Stimulated activated CD4-positive, alpha-beta T cell treated with anti-CD3 and anti-CD28 coated beads, Interleukin-1b, Interleukin-23, amount 100 ng/mL, for 48 hours (primary cell): ENCODE results near the gene EN2.
"Not testable (repeated sequence)": the region's sequence is repeated elsewhere in the genome, so short reads cannot be mapped to it uniquely, and the experiment has no call there.

Experiments used
- DNase-seq: peaks from one replicate; pipeline ENCODE4 v3.0.0-alpha.2; 2020

EN2 gene

DNA sequence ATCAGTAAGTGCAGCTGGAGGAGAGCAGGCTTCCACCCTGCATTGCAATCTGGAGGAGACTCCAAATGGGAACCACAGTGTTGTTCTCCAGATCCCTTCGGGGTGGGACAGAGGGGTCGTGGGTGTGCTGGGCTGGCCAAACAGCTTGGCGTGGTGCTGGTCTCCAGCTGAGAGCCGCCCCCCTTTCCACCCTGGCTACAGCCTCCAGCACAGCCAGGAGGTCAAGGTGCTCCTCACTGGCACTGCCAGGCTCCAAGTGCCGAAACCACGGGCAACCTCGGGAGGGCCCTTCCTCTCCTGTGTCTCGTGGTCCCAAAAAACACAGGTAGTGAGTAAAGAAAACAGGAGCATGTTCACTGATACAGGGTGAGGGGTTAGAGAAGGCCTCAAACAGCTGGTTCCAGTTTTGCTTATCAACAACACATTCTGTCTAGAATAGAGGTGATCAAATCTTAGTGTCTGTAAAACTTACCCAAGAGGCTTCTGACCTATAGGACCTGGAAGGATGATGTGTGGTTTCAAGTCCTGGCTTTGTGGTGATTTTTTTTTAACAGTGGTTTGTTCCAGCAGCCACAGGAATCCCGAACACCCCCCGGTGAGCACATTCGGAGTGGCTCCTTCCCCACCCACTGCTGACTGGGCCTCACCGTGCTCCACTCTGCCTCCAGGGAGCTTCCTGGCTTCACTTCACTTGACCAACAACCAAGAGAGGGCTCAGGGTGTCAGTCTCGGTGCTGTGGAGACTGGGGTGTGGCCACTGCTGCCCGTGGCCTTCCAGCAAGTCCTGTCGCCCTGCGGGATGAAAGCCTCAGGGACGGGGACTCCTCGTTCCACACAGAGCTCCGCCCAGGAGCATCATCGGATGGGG is 31.2 kb upstream of the EN2 start:
- DNase-seq: no peak

- DNase-seq: no peak
Measured at GRCh38 chr7:155427411-155428038, 30.4 kb upstream of the EN2 start.

GRCh38 chr7:155428171-155428834 is 29.6 kb upstream of the EN2 start:
- no peak for DNase-seq

GRCh38 chr7:155429651-155430050 is 28.3 kb upstream of the EN2 start:
- no peak for DNase-seq

DNA sequence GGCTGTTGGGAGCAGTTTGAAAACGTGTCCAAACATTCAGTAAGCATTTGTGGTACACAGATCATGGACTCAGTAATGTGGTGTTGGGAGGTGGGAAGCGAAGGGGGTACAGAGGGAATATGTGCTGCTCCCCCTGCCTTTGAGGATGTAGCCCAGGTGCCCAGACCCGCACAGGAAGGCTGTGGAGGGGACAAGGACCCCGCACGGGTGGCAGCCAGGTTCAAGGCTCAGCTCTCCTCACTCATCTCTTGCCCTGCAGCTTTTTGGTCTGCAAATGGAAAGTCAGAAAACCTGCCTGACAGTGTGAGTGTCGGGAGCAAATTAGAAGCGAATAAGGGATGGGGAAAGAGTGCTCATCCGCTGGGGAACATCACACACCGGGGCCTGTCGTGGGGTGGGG is 27.3 kb upstream of the EN2 start:
- DNase-seq: no peak

GRCh38 chr7:155431231-155431630 is 26.7 kb upstream of the EN2 start:
- DNase-seq: no peak

GRCh38 chr7:155431711-155432110 is 26.2 kb upstream of the EN2 start:
- DNase-seq: no peak

GRCh38 chr7:155435110-155435509 is 22.8 kb upstream of the EN2 start:
- DNase-seq: no peak

- DNase-seq: no peak
Measured at GRCh38 chr7:155437836-155438235, 20.1 kb upstream of the EN2 start.

- DNase-seq: no peak
Measured at GRCh38 chr7:155438777-155439176, 19.2 kb upstream of the EN2 start.

DNA sequence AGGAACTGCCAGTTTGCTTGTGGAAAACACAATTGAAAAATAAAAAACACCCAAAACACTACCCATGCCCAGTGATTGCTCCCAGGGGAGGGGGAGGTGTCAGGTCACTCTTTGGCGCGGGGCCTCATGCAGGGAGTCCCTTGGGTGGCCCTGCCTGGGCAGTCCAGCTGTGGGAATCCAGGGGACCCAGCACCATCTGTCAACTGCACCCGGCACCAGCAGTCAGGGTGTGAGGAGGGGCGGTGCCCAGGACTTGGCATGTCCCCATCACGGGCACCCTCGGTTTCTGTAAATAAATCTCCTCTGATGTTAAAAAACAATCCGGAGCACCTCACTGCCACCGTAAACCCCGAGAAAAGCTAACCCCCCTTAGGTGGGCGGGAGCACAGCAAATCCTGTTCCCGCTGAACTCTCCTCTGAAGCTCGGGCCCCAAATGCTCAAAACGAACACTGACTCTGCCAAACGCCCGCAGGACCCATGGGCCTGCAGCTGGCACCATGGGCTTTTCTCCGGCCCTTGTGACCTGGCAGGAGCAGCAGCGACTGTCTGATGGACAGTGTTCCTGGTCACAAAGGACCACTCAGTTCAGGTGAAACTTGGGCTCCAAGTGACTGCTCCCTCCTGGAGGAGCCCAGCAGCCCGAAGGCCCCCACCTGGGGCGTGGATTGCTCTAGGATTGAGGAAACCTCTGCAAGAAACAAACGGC is 18.5 kb upstream of the EN2 start:
- no peak for DNase-seq

DNA sequence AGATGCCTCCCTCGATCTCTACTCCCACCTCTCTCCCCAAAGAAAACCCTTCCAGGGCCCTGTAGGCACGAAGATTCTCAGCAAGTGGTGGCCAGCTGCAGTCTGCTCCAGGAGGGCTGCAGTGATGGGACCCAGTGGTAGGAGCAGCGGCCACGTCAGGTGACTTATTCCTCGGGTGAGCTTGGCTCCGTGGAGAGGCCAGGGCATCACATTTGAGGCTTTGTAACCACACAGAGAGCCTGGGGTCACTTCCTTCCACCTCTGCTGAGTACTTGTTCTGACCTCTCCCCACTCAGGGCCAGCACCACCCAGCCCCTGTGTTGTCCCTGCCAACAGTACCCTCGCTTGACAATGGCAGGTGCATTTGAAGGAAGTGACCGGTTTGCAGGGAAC is 17.9 kb upstream of the EN2 start:
- DNase-seq: no peak

DNA sequence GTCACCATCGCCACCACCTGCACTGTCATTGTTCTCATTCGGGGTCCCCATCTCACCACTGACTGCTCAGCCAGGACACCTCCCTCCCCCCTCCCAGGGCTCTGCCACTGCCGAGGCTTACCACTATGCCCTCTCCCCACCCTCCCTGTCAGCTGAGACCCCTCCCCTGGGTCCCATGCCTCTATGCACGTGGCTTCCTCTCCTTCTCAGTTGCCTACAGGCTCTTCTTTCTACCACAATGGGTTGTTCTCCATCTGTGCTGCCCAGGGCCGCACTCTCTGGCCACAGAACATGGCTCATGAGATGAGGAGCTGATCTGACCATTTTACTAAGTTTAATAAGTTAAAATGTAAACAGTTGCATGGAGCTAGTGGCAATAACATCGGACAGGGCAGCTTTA is 16.1 kb upstream of the EN2 start:
- DNase-seq: no peak

GRCh38 chr7:155444746-155445145 is 13.2 kb upstream of the EN2 start:
- DNase-seq: no peak

- not testable (repeated sequence) for DNase-seq
Measured at GRCh38 chr7:155445606-155446005, 12.3 kb upstream of the EN2 start.

GRCh38 chr7:155447603-155448002 is 10.3 kb upstream of the EN2 start:
- no peak for DNase-seq

DNA sequence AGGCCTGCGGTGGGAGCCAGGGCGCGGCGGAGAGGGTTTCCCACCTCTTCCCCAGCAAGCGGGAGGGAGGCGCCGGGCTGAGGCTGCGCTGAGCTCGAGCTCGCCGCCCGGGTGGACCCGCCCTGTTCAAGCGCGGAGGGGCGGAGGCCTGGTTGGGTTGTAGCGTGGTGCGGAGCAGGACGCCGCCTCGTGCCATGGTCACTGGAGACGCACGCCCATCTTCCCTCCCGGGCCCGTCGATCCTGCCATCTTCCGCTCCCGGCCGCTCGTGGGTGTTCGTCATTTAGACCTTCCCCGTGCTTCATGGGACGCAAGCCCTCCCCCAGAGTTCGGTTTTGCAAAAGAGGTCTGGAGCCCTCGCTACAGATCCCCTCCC is 9.3 kb upstream of the EN2 start:
- no peak for DNase-seq

- DNase-seq: no peak
Measured at GRCh38 chr7:155449008-155449868, 8.7 kb upstream of the EN2 start.

DNA sequence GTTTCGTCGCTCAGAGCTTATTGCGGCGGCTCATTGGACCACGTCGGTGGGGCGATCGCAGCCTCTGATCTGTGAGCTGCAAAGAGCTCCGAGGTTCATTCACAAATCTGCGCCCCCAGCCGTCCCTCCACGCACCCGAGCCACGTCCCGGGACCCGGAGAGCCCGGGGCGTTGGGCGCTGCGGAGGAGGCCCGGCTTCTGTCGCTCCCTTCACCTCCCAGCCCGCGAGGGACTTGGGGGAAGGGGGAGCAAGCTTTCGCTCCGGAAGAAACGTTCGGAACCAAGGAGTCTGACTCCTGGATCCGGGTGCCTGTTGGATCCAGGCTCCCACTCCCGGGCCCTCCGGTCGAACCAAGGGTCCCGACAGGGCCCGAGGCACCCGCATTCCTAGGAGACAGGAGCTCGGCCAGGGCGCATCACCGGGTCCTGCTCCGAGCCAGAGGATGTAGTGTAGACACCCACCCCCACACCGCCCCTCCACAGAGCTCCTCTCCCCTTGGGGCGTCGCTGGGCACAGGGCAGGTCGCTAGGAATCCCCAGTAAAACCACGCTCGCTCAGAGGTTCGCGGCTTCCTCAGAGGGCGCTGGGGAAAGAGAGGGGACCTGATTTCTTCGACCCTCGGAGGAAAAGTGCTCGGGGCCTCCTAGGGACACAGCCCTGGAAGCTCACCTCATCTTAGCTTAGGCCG is 7.9 kb upstream of the EN2 start:
- DNase-seq: no peak

DNA sequence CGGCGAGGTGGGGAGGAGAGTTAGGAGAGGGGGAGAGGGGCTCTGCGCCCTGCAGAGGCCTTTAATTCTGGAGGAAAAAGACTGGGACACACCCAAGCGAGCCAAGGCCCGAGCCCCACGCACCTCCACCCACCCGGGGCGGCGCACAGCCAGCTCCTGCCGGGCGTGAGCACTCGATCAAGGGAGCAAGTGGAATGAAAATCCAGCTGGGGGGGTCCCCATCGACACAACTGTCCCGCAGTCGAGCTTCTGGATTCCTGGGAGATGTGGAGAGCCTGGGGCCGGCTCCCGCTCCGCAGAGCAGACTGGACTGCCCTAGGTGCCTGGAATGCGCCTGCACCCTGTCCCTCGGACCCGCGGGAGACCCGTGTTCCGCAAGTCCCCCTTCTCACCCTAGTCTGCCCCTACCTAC is 7.4 kb upstream of the EN2 start:
- DNase-seq: no peak

DNA sequence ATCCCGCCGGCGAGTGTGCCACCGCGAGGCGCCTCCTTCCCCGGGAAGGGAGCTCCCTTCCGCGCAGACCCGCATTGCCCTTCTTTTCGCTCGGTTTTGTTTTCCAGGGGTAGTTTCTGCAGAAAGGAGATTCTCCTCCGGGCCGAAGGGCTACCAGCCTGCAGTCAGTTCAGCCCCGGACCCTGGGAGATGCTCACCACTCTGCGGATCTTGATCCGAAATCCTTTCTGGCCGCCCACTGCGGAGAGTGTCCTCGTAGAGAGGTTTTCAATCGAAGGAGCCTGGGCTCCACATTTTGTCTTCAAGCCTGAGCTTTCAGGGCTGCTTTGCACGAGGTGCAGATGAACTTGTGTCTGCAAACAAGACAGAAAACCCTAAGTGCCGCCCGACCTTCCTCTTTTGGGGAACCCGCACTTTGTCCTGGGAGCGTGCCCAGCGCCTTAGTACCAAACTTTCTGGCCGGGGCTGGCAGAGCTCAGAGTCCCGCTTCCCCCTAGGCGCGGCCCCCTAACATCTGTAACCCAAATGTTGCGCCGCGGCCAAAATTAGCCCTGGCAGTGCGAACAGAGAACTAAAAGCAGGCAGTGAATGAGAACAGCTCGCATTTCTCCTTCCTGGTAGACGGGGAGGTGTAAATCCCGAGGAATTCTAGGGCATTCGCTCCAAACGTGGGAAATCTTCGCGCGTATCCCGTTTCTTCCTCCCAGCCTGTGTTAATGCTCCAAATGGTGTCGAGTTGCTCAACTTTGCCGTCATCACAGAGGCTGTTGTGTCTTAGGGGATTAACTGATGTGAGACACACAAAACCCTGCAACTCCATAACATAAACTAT is 6.7 kb upstream of the EN2 start:
- DNase-seq: no peak
